GM12875 (cell line): ENCODE results near the gene ANTXR2.
"Not testable (repeated sequence)": the region's sequence is repeated elsewhere in the genome, so short reads cannot be mapped to it uniquely, and the experiment has no call there.

Experiments
- H3K4me3 ChIP-seq: one replicate; pipeline ENCODE4 v1.5.1; 2011; ENCODE audit warnings: low read depth, low read length, control low read depth
- TF ChIP-seq, protein P1 (sequence below): IDR thresholded peaks from 2 replicates; pipeline ENCODE4 v1.5.1; 2011; ENCODE audit warnings: low read depth, mild to moderate bottlenecking, control low read depth, inconsistent platforms, low read length, moderate library complexity, borderline replicate concordance; ENCODE audit not compliant: insufficient read depth

Gene ANTXR2

DNA sequence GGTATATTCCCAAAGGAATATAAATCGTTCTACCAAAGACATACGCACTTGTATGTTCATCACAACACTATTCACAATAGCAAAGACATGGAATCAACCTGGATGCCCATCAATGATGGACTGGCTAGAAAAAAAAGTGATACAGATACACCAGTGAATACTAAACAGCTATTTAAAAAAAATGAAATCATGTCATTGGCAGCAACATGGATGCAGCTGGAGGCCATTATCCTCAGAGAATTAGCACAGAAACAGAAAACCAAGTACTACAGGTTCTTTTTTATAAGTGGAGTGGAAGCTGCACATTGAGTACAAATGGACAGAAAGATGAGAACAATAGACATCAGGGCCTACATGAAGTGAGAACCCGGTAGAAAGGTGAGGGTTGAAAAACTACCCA is 81.4 kb downstream of the ANTXR2 start:
- TF ChIP-seq, protein P1, sequence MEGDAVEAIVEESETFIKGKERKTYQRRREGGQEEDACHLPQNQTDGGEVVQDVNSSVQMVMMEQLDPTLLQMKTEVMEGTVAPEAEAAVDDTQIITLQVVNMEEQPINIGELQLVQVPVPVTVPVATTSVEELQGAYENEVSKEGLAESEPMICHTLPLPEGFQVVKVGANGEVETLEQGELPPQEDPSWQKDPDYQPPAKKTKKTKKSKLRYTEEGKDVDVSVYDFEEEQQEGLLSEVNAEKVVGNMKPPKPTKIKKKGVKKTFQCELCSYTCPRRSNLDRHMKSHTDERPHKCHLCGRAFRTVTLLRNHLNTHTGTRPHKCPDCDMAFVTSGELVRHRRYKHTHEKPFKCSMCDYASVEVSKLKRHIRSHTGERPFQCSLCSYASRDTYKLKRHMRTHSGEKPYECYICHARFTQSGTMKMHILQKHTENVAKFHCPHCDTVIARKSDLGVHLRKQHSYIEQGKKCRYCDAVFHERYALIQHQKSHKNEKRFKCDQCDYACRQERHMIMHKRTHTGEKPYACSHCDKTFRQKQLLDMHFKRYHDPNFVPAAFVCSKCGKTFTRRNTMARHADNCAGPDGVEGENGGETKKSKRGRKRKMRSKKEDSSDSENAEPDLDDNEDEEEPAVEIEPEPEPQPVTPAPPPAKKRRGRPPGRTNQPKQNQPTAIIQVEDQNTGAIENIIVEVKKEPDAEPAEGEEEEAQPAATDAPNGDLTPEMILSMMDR, result no peak
- no peak overlapping the region for H3K4me3 ChIP-seq

DNA sequence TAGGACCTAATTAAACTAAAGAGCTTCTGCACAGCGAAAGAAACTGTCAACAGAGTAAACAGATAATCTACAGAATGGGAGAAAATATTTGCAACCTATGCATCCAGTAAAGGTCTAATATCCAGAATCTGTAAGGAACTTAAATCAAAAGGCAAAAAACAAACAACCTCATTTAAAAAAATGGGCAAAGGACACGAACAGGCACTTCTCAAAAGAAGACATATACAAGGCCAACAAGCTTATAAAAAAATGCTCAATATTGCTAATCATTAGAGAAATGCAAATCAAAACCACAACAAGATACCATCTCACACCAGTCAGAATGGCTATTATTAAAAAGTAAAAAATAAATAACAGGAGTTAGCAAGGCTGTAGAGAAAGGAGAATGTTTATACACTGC is 81.9 kb downstream of the ANTXR2 start:
- H3K4me3 ChIP-seq, result not testable (repeated sequence)

DNA sequence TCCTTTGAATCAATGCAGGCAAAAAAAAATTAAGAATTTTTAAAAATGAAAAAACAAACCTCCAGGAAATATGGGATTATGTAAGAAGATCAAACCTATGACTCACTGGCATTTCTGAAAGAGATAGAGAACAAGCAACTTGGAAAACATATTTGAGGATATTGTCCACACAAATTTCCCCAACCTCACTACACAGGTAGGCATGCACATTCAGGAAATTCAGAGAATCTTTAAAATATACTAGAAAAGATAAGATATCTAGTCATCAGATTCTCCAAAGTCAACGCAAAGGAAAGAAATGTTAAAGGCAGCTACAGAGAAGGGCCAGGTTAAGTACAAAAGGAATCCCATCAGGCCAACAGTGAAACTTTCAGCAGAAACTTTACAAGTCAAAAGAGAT is 85.6 kb downstream of the ANTXR2 start:
- no peak overlapping the region for H3K4me3 ChIP-seq
- TF ChIP-seq, protein P1, result no peak

DNA sequence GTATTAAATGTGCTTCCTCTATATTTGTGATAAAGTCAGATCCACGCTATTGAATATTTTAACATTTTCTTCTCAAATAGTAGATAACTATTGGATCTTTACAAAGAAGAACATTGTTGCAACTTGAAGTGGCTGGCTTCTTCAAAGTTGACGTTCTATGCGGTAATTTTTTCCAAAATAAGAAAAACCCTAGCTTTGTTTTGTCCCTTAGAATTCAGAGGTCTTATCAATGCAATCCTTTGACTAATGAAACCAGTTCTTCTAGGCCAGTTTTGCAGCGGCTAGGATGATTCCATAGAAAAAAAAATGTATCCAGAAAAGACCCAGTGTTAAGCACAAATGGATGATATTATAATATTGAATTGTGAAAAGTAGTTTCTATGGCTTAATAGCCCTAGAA is 89.6 kb downstream of the ANTXR2 start:
- no peak overlapping the region for H3K4me3 ChIP-seq
- TF ChIP-seq, protein P1, result no peak

DNA sequence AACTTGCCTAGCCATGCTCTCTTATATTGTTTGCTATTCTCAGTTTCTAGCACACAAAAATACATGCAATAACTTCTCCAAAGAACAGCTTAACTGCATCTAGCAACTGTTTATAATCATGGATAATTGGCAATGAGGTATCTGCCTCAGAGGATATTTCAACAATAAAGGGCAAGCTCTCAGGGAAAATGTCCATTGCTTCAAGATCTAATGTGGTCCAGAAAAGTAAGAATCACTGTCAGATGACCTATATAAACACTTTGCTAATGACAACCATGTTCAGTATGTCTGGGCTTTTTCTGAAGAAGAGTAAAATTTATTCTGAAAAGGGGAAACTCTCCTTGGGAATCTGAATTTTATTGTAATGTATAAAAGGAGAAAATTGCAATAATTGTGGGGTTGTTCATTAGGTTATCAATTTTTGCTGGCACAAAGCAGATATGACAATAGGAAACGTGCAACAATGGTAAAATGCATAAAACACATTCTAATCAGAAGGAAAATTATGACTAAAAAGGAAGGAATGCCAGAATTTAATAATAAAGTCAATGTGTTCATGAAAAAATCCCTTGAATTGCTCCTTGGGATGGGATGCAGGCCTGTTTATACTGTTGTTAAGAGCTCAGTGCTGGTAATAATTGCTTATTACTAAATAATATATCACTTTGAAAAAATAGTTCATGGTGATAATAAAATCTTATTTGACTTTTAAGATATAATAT is 90.3 kb downstream of the ANTXR2 start:
- TF ChIP-seq, protein P1, result no peak
- H3K4me3 ChIP-seq, result no peak overlapping the region

DNA sequence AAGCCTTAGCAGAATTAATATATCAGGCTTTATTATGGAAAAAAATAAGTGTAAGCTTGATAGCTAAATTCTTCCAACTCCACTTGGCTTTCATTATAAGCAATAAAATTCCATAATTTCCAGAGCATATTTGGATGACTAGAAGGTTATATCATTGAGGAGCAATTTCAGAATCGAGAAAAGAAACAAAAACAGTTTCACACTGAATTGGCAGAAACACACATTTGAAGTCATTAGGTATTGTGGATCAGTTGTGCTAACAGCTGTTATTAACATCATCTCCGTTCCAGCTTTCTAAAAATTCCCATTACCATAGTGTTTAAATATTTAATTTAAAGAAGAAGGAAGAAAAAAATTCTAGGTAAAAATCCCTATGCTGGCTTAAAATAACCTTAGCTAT is 92.6 kb downstream of the ANTXR2 start:
- H3K4me3 ChIP-seq, result no peak overlapping the region

DNA sequence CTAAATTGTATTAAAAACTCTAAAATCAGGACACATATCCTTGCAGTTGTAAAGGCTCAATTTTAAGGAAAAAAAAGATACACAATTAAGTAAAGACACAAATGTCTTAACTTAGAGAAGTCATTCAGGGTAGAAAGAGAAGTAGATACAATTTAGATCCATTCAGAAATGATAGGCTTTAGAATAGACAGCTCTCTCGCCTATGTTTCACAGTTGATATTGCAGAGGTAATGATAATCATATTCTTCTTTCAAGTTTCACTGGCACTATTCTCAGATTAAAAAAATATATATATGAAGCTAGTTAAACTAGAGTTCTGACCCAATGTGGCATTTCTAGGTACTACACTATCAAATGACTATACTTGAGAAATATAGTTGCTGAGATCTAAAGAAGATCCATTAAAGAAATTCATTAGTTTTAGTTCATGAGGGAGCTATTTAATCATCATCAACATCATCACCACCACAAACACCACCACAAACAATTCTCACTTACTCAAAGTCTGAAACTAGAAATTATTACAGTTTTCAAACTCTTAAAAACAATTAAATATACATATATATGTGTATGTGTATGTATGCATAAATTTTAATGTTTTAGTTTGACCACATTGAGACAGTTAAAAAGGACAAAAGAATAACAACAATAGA is 93.1 kb downstream of the ANTXR2 start:
- TF ChIP-seq, protein P1, result no peak
- H3K4me3 ChIP-seq, result no peak overlapping the region

More for the DNA sequence above, 92.6 kb downstream of the ANTXR2 start:
- TF ChIP-seq, protein P1, result no peak
